Measurements from ENCODE around the gene MRNIP. TPM values are rescaled to one million over a fixed set of nuclear protein-coding genes. Genes with fewer than 3 reads are reported as not detected.

The MRNIP gene
- total and polyA plus RNA-seq, 2 of the 8 experiments (the other 6 are each of a cell fraction or from before 2014, with no cell fraction given) = 29.6 TPM

GRCh38 chr5:179883163-179883562 lies 24.5 kb upstream of the MRNIP start (continued):
- TF ChIP-seq, protein P1, sequence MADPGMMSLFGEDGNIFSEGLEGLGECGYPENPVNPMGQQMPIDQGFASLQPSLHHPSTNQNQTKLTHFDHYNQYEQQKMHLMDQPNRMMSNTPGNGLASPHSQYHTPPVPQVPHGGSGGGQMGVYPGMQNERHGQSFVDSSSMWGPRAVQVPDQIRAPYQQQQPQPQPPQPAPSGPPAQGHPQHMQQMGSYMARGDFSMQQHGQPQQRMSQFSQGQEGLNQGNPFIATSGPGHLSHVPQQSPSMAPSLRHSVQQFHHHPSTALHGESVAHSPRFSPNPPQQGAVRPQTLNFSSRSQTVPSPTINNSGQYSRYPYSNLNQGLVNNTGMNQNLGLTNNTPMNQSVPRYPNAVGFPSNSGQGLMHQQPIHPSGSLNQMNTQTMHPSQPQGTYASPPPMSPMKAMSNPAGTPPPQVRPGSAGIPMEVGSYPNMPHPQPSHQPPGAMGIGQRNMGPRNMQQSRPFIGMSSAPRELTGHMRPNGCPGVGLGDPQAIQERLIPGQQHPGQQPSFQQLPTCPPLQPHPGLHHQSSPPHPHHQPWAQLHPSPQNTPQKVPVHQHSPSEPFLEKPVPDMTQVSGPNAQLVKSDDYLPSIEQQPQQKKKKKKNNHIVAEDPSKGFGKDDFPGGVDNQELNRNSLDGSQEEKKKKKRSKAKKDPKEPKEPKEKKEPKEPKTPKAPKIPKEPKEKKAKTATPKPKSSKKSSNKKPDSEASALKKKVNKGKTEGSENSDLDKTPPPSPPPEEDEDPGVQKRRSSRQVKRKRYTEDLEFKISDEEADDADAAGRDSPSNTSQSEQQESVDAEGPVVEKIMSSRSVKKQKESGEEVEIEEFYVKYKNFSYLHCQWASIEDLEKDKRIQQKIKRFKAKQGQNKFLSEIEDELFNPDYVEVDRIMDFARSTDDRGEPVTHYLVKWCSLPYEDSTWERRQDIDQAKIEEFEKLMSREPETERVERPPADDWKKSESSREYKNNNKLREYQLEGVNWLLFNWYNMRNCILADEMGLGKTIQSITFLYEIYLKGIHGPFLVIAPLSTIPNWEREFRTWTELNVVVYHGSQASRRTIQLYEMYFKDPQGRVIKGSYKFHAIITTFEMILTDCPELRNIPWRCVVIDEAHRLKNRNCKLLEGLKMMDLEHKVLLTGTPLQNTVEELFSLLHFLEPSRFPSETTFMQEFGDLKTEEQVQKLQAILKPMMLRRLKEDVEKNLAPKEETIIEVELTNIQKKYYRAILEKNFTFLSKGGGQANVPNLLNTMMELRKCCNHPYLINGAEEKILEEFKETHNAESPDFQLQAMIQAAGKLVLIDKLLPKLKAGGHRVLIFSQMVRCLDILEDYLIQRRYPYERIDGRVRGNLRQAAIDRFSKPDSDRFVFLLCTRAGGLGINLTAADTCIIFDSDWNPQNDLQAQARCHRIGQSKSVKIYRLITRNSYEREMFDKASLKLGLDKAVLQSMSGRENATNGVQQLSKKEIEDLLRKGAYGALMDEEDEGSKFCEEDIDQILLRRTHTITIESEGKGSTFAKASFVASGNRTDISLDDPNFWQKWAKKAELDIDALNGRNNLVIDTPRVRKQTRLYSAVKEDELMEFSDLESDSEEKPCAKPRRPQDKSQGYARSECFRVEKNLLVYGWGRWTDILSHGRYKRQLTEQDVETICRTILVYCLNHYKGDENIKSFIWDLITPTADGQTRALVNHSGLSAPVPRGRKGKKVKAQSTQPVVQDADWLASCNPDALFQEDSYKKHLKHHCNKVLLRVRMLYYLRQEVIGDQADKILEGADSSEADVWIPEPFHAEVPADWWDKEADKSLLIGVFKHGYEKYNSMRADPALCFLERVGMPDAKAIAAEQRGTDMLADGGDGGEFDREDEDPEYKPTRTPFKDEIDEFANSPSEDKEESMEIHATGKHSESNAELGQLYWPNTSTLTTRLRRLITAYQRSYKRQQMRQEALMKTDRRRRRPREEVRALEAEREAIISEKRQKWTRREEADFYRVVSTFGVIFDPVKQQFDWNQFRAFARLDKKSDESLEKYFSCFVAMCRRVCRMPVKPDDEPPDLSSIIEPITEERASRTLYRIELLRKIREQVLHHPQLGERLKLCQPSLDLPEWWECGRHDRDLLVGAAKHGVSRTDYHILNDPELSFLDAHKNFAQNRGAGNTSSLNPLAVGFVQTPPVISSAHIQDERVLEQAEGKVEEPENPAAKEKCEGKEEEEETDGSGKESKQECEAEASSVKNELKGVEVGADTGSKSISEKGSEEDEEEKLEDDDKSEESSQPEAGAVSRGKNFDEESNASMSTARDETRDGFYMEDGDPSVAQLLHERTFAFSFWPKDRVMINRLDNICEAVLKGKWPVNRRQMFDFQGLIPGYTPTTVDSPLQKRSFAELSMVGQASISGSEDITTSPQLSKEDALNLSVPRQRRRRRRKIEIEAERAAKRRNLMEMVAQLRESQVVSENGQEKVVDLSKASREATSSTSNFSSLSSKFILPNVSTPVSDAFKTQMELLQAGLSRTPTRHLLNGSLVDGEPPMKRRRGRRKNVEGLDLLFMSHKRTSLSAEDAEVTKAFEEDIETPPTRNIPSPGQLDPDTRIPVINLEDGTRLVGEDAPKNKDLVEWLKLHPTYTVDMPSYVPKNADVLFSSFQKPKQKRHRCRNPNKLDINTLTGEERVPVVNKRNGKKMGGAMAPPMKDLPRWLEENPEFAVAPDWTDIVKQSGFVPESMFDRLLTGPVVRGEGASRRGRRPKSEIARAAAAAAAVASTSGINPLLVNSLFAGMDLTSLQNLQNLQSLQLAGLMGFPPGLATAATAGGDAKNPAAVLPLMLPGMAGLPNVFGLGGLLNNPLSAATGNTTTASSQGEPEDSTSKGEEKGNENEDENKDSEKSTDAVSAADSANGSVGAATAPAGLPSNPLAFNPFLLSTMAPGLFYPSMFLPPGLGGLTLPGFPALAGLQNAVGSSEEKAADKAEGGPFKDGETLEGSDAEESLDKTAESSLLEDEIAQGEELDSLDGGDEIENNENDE (IDR thresholded peaks at IDR 0.05; ENCODE audit: insufficient replicate concordance, low read length) = no peak
- no peak for TF ChIP-seq RNF2 (IDR thresholded peaks at IDR 0.05; ENCODE audit: borderline replicate concordance, low read depth, low read length, missing control alignments, poor library complexity, severe bottlenecking)
- no peak for TF ChIP-seq CREB1 (IDR thresholded peaks at IDR 0.05)
- TF ChIP-seq POU5F1 (IDR thresholded peaks at IDR 0.05; ENCODE audit: low read depth, low read length) = no peak

Measured in H1 (cell line).